Astrocyte of the spinal cord (primary cell): ENCODE results near the gene MRPL53.
"Not testable (repeated sequence)": the region's sequence is repeated elsewhere in the genome, so short reads cannot be mapped to it uniquely, and the experiment has no call there.

ENCODE experiments used
- DNase-seq: peaks from one replicate; pipeline ENCODE4 v3.0.0; 2011; ENCODE audit warnings: low read depth, low spot score
- H3K4me3 ChIP-seq: 2 replicates; pipeline ENCODE4 v1.5.1; 2011; ENCODE audit warnings: low read depth, mild to moderate bottlenecking, low read length, moderate library complexity
- in situ Hi-C: cut with HindIII; loops from 2 replicates; pipeline ENCODE4 v1.10.0; 2017; ENCODE audit warnings: low sequenced_read_pairs
- TF ChIP-seq, protein P1 (sequence below): IDR thresholded peaks from 2 replicates; pipeline ENCODE4 v1.5.1; 2012; ENCODE audit warnings: low read depth, mild to moderate bottlenecking, low read length, inconsistent platforms

The MRPL53 gene

DNA sequence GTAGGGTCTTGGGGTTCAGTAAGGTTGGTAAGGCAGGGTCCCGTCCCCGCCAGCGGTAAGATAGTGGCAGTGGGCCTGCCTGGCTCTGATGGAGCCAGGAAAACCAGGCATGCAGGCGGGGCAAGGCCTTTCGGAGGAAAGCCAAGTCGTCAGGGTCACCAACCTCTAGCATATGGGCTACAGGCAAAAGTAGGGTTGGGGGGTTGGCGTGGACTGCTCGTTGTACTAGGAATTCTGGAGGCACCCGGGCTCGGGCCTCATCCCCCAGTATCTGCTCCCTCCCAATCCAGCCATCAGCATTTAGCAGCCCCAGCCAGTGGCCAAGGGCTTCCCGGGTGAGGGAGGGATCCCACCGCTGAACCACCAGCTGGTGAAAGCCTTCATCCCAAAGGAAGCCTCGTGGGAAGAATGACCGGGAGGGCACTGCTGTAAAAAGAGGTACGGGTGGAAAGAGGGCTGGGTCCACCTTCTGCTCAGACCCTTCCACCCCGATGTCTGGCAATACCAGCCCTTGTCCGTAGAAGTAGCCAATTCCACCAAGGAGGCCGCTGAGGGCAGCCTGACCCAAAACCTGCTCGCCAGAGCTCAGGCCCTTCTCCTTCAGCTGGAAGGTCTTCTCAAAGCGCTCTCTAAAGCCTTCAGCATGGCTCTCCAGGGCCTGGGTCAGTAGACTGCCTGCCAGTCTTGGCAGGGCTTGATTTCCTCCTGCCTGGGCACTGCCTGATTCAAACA lies 10.3 kb downstream of the MRPL53 start:
- in situ Hi-C loops, result no loop called here
- H3K4me3 ChIP-seq, result no peak overlapping the region
- TF ChIP-seq, protein P1, sequence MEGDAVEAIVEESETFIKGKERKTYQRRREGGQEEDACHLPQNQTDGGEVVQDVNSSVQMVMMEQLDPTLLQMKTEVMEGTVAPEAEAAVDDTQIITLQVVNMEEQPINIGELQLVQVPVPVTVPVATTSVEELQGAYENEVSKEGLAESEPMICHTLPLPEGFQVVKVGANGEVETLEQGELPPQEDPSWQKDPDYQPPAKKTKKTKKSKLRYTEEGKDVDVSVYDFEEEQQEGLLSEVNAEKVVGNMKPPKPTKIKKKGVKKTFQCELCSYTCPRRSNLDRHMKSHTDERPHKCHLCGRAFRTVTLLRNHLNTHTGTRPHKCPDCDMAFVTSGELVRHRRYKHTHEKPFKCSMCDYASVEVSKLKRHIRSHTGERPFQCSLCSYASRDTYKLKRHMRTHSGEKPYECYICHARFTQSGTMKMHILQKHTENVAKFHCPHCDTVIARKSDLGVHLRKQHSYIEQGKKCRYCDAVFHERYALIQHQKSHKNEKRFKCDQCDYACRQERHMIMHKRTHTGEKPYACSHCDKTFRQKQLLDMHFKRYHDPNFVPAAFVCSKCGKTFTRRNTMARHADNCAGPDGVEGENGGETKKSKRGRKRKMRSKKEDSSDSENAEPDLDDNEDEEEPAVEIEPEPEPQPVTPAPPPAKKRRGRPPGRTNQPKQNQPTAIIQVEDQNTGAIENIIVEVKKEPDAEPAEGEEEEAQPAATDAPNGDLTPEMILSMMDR, result no peak
- DNase-seq, result no peak

DNA sequence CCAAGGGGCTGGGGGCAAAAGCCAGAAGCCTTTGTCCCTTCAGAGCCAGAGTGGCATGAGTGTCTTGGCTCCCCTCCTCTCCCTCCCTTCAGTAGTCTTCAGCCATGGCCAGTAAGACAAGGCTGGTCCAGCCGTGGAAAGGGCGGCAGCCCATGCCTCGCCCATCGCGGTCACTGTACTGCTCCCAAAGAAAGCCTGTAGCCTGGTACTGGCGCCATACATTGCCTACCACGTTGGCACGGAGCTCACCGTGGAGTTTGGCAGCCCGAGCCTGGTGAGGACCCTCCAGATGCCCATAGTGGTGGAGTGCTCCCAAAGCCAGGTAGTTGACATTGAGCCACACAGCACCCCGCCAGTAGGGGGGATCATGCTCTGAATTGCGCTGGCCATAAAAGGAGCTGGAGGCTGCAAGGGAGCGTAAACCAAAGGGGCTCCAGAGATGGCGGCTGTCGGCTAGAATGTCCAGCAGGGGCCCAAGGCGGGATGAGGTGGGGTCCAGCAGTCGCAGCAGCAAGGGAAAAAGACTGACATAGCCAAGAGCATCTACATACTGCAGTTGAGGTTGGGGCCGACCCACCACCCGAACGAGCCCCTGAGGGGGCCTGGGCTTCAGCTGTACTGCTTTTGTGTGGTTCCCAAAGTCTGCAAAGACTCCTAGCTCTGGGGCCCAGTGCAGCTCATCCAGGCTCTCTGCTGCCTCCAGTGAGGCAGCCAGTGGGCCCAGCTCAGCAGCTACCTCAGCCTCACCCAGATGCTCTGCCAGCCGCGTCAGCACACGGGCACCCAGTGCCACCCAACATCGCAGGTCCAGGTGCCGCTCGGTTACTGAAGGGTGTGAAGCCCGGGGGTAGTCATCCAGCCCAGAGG lies 11.1 kb downstream of the MRPL53 start:
- TF ChIP-seq, protein P1, result no peak
- no peak for DNase-seq
- in situ Hi-C loops, result no loop called here
- H3K4me3 ChIP-seq, result no peak overlapping the region

DNA sequence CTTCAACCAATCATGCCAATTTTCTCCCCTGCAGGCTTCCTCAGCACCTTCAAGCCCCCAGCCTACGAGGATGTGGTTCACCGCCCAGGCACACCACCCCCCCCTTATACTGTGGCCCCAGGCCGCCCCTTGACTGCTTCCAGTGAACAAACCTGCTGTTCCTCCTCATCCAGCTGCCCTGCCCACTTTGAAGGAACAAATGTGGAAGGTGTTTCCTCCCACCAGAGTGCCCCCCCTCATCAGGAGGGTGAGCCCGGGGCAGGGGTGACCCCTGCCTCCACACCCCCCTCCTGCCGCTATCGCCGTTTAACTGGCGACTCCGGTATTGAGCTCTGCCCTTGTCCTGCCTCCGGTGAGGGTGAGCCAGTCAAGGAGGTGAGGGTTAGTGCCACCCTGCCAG lies 12.3 kb downstream of the MRPL53 start:
- DNase-seq, in situ Hi-C loops, H3K4me3 ChIP-seq: not testable (repeated sequence)

DNA sequence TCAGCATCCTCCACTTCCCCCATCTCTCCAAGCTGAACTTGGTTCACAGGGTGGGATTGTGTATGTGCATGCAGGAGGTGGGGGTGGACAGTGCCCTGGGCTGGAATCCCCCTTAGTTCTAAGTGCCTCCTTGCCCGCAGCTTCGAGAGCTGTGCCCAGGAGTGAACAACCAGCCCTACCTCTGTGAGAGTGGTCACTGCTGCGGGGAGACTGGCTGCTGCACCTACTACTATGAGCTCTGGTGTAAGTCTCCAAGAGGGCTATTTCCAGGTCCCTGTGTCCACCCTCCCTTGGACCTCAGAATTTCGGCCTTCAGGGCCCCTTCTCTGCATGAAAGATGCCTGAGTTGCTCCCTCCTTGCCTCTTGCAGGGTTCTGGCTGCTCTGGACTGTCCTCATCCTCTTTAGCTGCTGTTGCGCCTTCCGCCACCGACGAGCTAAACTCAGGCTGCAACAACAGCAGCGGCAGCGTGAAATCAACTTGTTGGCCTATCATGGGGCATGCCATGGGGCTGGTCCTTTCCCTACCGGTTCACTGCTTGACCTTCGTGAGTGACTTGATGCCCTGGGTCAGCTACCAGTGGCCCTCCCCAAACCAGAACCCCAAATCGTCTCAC lies 12.9 kb downstream of the MRPL53 start:
- in situ Hi-C loops, DNase-seq: not testable (repeated sequence)
- peak overlapping the region; percentile 89 for H3K4me3 ChIP-seq

- in situ Hi-C loops, result no loop called here
- H3K4me3 ChIP-seq, result peak overlapping the region; percentile 89
- TF ChIP-seq, protein P1, result no peak
- no peak for DNase-seq
Measured at GRCh38 chr2:74458938-74459363, 13.5 kb downstream of the MRPL53 start.

DNA sequence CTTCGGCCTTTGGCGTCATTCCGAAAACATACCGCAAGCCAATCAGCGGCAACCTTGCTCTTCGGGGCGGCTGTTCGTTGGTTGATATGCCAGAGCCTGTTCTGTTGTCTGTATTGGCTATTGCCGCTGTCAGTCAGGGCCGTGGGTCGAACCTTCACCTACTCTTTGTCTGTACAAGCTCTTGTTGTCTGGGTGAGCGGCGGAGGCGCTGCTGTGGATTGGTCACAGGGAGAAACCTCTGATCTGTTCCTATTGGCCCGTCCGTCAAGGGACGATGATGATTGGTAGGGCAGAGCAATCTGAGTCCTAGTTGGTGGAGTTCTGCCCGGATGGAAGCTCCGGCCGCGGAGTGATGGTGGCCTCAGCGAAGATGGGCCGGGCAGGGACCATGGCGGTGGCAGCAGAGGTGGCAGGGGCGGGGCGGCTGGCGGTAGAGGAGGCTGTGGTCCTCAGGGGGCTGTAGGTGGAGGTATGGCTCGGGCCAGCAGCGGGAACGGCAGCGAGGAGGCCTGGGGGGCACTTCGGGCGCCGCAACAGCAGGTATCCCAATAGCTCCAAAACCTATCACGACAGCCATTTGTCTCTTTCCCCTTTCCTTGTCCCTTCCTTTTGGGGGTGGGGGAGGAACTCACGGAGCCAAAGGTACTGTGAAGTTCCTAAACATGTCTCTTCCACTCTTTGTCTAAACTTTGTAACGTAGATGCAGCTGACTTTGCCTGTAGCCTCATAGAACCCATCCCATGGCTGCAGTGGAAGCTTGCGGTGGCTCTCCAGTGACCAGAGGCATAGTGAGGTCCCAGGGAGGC lies 14.1 kb downstream of the MRPL53 start, which contains the start of gene WBP1:
Gene WBP1, plus strand, starts transcription at position 307 of the 806 bp plus-strand sequence. Its CDS starts 165 bp downstream, at position 472.
- peak; percentile 100 for DNase-seq
- in situ Hi-C loops, result no loop called here
- H3K4me3 ChIP-seq, result peak within 1 kb of the TSS; percentile 89
- TF ChIP-seq, protein P1, result no peak

GRCh38 chr2:74457549-74458131 lies 14.8 kb downstream of the MRPL53 start:
- peak overlapping the region; percentile 53 for H3K4me3 ChIP-seq
- no peak for DNase-seq
- TF ChIP-seq, protein P1, result no peak
- in situ Hi-C loops, result no loop called here
